ENCODE results near the gene MUC4.

- TF ChIP-seq EZH2 (IDR thresholded peaks at IDR 0.05) (no peak), POLR2AphosphoS5 (IDR thresholded peaks at IDR 0.05; ENCODE audit: borderline replicate concordance, low read depth, low read length) (no peak)
Measured at GRCh38 chr3:195752066-195752465, 59.7 kb downstream of the MUC4 start.

Measured in SK-N-MC (cell line).